NB4 (cell line): ENCODE results near the gene EIF2AK2.

Experiments
- POLR2A ChIP-seq: IDR thresholded peaks from 2 replicates; pipeline ENCODE4 v1.6.1; 2011; ENCODE audit warnings: mild to moderate bottlenecking; ENCODE audit not compliant: insufficient read length; ENCODE audit errors: extremely low read depth
- TF ChIP-seq, protein P1 (sequence below): IDR thresholded peaks from one replicate; pipeline ENCODE4 v1.5.1; 2012; ENCODE audit warnings: low read depth, low read length
- TF ChIP-seq, protein P2 (sequence below): IDR thresholded peaks from 2 replicates; pipeline ENCODE4 v1.6.1; 2011; ENCODE audit warnings: low read depth, low read length

DNA sequence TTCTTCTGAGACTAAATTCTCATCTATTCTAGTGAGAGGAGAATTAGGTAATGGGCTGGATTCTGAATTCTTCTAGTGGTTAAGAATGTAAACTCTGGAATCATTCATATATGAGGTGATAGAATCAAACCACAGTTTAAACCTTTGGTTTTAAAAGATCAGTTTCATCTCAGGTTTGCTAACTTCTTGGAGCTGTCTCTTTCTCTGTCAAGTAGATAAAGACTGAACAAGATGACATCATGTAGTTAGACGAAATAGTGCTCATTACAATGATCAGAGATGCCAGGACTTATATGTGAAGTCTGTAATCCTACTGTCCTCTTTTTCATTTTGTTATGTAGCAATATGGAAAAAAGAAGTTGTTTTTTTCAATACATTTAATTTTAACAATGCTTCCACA is 44.4 kb upstream of the EIF2AK2 start:
- TF ChIP-seq, protein P1, sequence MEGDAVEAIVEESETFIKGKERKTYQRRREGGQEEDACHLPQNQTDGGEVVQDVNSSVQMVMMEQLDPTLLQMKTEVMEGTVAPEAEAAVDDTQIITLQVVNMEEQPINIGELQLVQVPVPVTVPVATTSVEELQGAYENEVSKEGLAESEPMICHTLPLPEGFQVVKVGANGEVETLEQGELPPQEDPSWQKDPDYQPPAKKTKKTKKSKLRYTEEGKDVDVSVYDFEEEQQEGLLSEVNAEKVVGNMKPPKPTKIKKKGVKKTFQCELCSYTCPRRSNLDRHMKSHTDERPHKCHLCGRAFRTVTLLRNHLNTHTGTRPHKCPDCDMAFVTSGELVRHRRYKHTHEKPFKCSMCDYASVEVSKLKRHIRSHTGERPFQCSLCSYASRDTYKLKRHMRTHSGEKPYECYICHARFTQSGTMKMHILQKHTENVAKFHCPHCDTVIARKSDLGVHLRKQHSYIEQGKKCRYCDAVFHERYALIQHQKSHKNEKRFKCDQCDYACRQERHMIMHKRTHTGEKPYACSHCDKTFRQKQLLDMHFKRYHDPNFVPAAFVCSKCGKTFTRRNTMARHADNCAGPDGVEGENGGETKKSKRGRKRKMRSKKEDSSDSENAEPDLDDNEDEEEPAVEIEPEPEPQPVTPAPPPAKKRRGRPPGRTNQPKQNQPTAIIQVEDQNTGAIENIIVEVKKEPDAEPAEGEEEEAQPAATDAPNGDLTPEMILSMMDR, result no peak
- no peak for TF ChIP-seq POLR2A
- TF ChIP-seq, protein P2, sequence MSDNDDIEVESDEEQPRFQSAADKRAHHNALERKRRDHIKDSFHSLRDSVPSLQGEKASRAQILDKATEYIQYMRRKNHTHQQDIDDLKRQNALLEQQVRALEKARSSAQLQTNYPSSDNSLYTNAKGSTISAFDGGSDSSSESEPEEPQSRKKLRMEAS, result no peak
